ENCODE data around the gene LMBR1.

The LMBR1 gene

DNA sequence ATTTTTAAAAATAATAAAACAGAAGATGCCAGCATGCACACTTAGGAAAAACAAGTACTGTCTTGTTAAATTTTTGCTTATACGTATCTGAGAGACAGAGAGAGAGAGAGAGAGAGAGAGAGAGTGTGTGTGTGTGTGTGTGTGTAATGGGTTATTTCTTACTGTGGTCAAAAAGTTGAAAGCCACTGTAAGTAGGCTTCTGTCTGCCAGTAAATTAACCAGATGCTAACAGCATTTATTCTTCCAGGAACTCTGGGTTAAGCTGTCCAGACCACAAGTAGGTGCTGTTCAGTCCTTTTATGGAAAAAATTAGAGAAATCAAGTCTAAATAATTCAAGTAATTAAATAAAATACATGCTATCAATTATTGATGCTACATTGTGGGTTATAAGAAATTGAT, 212.7 kb downstream of the LMBR1 start:
- DNase-seq: no peak

DNA sequence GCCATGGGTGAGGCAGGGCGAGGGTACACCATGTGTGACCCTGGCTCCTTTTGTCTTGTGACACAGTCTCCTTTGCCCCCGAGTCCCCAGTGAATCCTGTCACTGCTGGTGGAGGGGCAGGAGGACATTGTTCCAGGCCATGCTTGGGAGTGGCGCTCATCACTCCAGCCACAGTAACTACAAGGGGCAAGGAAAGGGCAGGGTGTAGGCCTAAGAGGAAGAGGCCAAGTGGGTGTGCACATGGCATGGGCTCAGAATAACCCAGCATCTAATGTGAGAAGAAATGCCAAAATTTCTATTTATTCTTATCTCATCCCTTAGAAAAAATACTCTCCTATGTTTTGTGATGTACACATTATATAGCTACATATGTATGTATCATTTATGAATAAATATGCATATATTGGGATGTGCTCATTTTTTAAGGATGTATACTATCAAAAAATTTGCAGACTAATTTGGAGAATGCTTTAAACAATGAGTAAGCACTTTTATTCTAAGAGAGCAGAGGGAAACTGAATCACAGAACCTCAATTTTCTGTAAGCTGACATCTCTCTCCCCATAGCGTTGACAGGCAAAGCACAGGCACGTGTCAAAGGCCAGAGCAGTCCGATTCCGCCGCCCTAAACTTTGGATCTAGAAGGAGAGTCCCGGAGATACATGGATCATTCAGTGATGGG, 215.5 kb downstream of the LMBR1 start:
- DNase-seq: no peak

DNA sequence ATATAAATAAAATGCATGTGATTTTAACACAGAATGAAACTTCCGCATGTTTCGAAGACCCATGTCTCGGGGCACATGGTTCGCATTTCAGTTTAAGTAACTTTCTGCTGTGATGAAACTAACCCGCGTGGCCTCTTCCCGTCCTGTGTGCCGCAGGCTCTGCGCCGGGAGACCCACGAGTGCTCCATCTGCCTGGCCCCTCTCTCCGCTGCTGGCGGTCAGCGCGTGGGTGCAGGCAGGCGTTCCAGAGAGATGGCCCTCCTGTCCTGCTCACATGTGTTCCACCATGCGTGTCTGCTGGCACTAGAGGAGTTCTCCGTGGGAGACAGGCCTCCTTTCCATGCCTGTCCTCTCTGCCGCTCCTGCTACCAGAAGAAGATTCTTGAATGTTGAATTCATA, 216.7 kb downstream of the LMBR1 start:
- no peak for DNase-seq

DNA sequence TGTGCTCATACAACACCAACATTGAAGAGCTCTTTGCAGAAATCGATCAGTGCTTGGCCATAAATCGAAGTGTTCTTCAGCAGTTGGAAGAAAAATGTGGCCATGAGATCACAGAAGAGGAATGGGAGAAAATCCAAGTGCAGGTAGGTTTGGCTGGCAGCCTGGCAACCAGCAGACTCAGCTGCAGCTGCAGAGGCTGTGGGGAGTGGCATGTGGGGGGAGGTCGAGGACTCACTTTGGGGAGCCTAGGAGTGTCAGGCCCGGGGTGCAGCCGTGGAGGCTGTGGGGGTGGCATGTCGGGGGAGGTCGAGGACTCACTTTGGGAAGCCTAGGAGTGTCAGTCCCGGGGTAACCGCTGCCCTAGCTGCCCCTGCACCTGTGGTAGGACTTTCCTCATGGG, 217.3 kb downstream of the LMBR1 start:
- DNase-seq: no peak

DNA sequence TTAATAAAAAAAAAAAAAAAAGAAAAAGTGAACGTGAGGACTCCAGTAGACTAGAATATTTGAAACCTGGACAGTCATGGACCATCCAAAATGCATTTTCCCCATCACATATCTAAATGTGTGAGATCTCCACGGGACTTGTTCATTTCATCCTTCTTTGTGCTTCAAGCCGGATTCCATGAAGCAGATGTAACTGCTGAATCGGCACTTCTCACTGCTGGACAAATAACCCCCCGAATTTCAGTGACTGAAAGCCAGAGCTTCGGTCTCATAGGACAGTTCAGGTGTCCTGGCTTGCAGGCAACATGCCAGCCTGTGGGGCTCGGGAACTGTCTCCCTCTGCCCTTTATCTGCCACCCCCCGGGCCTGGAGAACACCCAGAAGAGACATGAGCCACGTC, 219.1 kb downstream of the LMBR1 start:
- no peak for DNase-seq

DNA sequence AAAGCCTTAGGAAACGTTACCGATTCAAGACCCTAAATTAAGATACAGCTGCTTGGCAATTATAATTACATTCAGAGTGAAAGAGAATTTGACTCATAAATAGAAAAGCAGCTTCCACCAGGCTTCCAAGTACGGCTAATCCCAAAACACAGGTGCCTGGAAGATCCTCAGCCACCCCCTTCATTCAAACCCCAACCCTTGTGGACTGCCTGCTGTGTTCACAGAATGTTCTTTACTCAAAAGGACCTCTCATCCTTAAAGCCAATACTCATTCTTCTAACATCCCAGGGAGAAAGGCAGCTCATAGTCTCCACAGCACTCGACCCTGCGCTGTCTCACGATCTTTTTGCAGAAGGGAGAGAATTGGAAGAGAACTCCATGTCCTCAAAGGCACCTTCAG, 219.5 kb downstream of the LMBR1 start:
- DNase-seq: no peak

DNA sequence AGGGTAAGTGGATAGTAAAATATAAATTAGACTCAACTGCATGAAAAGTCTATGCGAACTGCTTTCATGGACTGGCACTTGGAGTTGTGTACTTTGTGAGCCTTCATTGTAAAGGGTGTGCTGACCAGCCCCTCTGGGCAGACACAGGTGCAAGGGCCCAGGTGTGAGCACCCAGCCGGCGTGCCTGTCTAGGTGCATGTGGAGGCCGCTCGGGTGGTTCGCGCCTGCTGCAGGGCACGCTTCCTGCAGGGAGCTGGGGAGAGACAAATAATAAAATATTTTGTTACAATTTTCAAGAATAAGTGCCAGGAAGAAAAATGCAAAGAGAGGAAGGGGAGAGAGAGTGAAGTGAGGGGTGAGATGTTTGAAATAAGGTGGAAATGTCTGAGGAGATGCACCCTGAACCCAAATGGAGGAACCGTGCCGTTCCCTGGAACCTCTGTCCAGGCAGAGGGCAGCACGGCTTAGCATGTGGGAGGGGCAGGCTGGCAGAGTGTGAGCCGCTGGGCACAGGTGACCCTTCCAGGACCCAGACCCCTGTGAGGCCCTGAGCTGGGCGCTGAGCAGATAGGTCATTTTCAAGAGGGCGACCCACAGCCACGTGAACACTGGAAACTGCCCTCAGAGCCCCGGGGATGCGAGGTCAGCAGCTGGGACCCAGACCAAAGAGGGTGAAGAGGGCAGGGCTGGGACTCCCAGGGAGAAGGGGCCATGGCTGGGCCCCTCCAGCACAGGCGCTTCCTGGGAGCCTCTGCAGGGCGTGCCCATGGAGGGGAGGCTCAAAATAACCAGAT, 223.8 kb downstream of the LMBR1 start:
- DNase-seq: no peak

DNA sequence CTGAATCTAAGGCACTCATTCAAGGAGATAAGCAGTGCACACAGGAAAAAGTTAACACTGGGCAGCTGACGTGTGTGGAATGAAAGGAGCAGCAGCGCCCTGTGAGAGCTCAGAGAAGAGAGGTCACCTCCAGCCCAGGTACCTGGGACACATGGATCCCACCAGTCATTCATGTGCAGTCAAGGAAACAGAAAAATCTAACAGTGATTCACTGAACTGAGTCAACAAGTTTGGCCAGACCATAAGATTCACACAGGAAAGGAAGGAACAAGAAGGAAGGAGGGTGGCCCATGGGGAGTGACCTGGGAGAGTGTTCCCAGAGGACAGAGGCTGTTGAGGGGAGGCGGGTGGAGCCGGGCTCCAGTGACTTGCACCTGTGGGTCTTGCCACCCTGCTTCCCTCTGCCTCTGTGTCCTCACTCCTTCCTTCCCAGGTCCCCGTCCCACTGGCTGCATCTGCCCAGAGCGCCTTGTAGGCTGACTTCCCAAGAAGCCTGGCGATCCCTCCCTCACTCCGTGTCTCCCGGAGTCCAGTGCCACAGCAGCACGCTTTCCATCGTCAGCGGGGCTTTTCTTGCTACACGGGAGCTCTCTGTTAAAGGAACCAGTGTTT, 224.7 kb downstream of the LMBR1 start:
- DNase-seq: no peak

DNA sequence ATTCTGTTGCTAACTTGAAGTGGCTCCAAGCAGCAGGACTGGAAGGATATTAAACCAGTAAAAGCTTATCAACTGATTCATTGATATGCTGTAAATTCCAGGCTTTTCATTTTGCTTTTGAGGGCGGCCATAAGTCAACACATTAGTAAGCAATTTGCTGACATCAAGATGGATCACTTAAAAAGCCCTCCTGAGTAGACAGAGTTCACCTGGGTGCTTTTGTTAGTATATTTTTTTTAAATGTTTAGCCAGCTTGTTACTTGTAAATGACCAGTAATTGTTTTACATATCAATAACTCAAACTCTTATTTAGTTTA, 225.9 kb downstream of the LMBR1 start:
- no peak for DNase-seq

DNA sequence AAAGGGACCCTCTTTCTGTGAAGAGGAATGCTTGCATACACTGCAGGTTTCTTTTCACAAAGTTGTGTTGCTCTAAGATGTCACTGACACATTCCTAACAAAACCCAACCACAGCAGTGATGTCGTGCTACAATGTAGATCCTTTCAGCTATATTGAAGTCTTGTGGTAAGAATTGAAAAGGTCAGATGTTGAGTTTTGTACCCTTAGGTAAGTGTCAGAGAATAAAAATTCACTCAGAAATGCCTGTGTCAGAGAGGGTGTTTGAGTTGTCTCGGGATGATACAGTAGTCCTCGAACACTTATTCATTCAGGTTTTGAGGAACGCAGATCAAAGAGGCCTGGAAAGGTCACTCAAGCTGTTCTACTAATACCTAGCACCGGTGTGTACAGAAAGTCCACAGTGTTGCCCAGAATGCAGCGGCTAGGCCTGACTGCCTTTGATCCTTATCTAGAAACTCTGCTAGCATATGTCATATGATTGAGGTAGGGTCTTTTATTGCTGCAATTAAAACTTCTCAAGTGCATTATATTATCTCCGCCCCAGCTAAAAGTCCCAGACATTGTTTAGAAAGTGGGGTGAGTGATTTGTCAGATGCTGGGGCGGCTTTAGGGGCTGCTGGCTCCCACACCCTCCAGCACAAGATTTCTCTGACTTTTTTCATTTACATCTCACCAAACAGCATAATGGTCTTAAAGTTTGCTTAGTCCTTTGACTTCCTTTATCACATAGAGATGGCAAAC, 226.4 kb downstream of the LMBR1 start:
- no peak for DNase-seq

DNA sequence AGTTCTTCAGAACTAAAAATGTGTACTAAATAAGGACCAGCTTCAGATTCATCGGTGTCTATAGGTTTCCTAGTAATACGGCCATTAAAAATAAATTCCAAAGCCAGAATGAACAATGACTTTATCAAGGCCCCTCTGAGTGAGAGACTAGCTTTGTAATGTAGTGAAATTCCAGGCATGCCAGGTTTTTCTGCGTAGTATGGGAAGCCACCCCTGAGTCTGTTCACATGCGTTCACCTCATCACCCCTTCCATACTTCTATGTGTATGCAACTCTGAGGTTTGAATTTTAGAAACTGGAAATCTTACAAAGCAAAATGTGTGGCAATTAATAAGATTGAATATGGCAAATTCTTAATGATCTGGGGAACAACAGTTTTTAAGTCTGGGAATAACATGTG, 227.9 kb downstream of the LMBR1 start:
- DNase-seq: no peak

DNA sequence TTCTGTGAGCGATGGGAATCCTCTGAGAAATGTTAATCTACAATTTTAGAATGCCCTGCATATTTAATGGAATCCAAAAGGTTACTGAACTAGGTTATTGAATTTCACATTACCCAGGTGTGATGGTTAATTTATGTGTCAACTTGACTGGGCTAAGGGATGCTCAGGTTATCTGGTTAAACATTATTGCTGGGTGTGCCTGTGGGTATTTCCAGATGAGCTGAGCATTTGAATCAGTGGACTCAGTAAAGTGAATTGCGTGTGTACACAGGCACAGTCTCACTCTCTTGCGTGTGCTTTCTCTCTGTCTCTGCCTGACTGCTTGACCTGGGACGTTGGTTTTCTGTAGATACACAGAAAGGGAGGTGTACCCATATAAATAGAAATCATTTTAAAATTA, 230.7 kb downstream of the LMBR1 start:
- no peak for DNase-seq

DNA sequence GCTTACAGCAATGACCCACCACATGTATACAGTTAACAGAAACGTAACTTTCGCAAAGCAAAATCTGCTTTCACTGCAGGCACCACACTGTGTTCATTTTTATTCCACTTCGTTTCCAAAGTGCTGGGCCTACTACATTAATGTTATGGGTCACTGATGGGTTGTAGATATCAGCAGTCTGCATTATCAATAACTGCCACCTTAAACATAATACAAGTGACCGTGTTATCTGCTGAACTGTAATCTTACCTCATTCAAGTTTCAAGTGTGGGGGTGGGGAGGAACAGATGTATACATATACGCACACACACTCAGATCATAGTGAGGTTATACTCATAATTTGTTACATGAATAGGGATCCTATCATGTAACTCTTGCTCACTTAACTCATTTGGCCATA, 231.3 kb downstream of the LMBR1 start:
- no peak for DNase-seq

DNA sequence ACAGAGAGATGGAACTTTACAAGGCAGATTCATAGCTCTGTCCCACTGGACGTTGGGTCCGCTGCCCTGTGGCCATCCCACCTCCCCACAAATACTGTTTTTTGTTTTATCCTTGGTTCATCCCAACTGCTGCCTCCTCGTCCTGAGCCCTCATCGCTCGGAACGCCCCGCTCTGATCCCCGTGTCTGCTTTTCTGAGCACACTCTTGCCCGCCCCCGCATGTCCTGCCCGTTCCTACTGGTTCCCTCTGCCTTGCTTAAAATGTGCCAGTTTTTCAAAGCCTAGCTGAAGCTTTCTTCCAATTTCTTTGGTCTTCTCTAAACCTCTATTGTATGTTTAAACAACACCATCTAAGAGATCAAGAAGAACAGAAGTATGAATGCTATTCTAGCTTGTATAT, 233.0 kb downstream of the LMBR1 start:
- DNase-seq: no peak

DNA sequence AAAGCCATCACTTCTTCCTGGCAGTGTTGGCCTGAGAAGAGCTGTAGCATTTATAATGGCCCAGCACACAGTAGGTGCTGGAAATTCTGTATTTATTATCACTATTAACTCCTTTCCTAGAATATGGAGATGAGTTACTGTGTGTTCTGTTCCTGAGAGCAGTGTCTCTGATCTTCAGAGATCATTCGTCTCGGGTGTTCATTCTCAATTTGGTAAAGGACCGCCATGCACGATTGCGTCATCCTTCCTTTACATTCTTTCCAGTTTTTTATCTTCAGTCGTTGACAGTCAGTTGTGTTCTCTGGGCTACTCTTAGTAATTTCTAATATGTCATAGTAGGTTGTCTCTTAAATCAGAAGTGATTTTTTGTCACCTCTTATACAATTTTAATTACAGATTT, 233.8 kb downstream of the LMBR1 start:
- DNase-seq: no peak

DNA sequence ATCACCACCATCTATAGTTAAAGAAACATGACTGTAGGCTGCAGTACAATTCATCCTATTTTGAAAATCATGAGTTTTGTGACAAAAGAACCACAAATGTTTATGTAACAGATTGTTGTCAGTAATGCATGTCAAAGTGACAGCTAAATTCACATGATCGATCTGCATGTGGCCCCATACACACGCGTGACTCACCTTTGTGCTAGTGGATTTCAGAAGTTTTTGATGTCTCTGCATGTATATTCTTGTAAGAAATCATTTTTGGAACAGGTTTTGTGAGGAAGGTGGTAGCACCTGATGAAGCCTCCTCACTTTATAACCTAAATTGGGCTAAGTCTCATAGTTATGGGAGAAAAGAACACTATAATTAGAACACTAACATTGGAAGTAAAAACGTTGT, 235.3 kb downstream of the LMBR1 start:
- no peak for DNase-seq

DNA sequence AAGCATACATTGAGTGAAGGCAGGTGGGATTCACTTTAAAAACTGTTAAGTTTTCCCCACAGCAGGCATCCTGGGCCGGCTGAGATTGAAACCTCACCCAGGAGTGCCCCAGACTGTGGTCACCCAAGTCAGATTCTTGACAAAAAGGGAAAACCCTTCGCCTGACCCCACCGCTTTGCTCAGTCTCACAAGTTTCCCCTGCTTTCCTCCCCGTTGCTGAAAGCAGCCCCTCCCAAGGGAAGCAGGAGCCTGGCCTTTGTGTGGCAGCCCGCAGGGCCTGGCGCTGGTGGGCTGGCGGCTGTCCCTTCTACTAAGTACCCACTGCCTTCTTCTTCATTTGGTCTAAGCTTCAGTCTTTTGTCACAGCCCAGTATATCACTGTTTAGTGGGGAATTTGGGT, 236.4 kb downstream of the LMBR1 start:
- no peak for DNase-seq

DNA sequence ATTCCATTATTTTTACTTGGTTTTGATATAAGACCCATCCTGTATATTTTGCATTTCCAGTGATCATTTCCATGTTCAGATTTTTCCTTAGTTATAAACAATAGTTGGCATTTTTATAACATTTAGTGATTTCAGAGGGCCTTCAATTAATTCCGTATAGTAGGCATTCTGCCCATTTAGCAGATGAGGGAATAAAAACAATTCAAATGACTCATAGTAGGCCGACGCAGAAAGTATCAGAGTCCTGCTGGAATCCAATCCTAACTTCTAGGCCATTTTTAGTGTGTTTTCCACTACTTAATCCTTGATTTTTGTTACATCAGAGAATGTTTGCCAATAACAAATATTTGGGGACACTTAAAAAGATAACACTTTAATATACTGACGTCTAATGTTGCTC, 237.0 kb downstream of the LMBR1 start:
- no peak for DNase-seq

DNA sequence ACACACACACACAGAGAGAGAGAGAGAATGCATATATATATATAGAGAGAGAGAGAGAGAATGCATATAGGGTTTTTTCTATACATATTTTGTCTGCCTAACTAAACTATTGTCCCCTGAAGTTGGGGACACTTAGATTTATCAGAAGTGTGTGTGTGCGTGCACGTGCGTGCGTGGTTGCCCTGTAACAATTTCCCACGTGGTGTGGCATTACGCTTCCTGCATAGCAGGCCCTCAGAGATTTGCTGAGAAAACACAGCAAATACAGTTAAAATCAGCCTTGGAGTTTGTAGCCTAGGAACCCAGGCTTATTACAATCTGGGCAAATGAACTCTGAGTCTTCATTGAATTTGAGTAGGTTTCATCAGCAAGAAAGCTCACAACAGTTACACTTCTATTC, 237.7 kb downstream of the LMBR1 start:
- no peak for DNase-seq

DNA sequence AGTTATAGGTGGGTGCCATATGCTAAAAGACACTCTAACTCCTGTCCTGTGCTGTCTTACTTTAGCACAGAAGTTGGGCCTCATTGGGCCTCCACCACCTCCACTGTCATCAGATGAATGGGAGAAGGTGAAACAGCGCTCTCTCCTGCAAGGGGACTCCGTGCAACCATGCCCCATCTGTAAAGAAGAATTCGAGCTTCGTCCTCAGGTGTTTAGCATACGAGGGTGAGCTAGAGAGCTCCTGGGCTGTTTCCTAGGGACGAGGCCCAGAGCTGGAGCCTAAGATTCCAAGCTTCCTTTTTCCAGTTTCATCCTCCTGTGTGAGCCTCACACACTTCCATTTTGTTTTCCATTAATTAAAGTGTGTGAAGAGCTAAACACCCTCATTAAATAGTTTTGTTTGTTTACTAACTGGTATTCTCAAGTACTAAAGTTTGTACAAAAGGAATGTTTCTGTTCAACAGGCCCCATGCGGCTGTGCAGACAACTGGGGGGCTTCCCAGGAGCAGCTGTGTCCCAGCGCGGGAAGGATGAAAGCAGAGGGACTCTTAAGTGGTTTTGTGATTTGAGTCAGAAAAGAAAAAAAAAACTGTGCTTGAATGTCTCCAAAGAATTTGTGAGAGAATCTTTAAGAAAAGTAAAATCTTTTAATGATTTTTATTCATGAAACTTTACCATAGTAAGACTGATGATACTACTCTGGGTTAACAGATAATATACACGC, 238.3 kb downstream of the LMBR1 start:
- no peak for DNase-seq

DNA sequence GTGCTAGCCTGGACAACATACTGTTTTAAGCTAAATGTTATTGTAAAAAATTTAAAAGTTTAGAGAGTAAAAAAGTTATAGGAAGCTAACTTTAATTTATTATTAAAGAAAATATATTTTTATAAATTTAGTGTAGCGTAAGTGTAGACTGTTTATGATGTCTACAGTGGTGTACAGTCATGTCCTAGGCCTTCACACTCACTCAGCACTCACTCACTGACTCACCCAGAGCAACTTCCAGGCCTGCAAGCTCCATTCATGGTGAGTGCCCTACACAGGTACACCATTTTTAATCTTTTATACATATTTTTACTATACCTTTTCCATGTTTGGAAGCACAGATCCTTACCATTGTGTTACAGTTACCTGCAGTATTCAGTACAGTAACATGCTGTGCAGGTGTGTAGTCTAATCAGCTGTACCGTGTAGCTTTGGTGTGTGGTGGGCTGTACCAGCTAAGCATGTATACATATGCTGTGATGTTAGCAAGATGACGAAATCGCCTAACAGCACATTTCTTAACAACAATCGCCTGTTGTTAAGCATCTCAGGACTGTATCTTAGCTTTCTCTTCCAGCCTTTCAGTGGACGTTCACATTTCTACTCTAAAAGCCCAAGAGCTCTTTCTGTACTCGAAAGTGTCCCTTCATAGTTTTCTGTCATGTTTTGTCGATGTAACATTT, 240.0 kb downstream of the LMBR1 start:
- no peak for DNase-seq

DNA sequence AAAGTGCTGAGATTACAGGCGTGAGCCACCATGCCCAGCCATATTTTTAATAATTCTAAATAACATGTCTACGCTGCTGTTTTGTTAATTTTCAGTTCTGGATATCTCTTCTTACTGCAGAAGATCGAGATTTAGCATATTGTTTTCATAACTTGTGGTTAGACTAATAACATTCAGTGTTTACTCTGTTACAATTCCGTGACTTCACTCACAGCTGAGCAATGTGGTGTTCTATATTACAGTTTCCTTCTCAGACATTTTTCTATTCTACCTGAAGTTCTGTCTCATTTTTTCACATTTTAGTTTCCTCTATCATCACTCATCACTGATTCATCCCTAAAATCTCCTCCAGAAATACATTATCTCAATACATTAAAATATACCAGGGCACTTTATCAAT, 241.5 kb downstream of the LMBR1 start:
- DNase-seq: no peak

DNA sequence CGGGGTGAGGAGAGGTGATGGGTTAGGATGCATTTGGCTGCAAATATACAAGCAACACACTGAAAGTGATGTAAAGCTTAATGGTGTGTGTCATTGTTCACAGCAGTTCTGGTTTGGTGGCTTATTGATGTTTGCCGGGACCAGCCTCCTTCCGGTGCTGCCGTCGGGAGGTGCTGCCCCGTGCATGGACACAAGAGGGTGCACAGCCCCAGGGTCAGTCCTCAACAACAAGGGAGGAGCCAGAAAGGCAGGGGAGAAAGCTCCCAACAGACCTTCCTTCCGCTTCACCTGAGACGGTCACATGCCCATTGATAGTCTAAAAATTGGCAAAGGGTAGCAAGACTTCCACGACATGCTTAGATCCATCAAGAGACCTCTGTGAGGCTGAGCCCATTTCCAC, 242.9 kb downstream of the LMBR1 start:
- no peak for DNase-seq
